Activated naive CD8-positive, alpha-beta T cell treated with anti-CD3 and anti-CD28 coated beads, Interleukin-2, amount 10 ng/mL, durations not matched to agents 7 days and 5 days (primary cell): ENCODE measurements around the gene PDLIM1. TPM values are rescaled to one million over a fixed set of nuclear protein-coding genes. Genes with fewer than 3 reads are reported as not detected.
"Not testable (repeated sequence)": the region's sequence is repeated elsewhere in the genome, so short reads cannot be mapped to it uniquely, and the experiment has no call there.

ENCODE experiments used
- ATAC-seq: fragments of 150-1000 bp; cut with Tn5 transposase; one replicate; pipeline ENCODE4 v1.10.0; 2021; ENCODE audit warnings: low read depth, moderate library complexity
- POLR2A ChIA-PET: fragments of 350-600 bp; sonication (Branson Sonifier 250); formaldehyde crosslinking; loops from one replicate; lab custom pipeline; 2021; ENCODE audit warnings: antibody characterized with exemption; lab: Charles Lee
- DNase-seq: peaks from one replicate; pipeline ENCODE4 v3.0.0; 2021
- H3K27ac Mint-ChIP-seq: one replicate; pipeline ENCODE4 v1.8.0; 2022; ENCODE audit warnings: mild to moderate bottlenecking, mixed read lengths
- H3K27me3 Mint-ChIP-seq: one replicate; pipeline ENCODE4 v1.8.0; 2022; ENCODE audit warnings: mild to moderate bottlenecking, moderate library complexity, mixed read lengths
- H3K36me3 Mint-ChIP-seq: one replicate; pipeline ENCODE4 v1.8.0; 2021; ENCODE audit warnings: mild to moderate bottlenecking, mixed read lengths
- H3K4me1 Mint-ChIP-seq: one replicate; pipeline ENCODE4 v1.8.0; 2021; ENCODE audit warnings: mixed read lengths
- H3K4me3 Mint-ChIP-seq: one replicate; pipeline ENCODE4 v1.8.0; 2022; ENCODE audit warnings: mild to moderate bottlenecking, moderate library complexity, mixed read lengths
- H3K9me3 Mint-ChIP-seq: one replicate; pipeline ENCODE4 v1.8.0; 2021; ENCODE audit warnings: mixed read lengths
- total RNA-seq, 2 experiments: library from RNA; stranded (reverse); gene quantifications; one replicate each; pipeline ENCODE4 v1.2.3, GENCODE V29; 2021

PDLIM1 gene
- total RNA-seq, 2 experiments from 2014 or later, result 10.0 to 11.7 TPM

DNA sequence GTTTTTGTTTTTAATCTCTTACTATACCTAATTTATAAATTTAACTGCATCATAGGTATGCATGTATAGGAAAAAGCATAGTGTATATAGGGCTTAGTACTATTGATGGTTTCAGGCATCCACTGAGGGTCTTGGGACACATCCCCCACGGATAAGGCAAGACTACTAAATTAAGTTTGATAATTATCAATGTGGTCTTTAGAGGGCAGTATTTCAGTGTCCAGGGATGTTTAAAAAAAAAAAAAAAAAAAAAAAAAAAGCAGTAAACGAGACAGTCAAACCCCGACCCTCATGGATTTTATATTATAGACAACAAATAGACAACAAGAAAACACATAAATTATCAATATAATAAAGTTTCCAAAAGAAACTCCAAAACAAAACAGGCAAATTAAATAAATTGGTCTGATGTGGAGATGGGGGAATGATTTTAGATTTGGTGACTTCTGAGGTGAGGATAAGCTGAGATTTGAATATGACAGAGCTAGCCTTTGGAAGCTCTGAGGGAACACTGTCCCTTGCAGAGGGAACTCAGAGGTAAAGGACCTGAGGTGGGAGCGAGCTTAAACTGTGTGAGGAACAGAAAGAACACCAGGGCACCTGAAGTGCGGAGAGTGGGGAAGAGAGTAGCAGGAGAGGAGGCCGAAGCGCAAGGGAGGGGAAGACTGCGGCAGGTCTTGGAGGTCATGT, 82.0 kb downstream of the PDLIM1 start:
- H3K4me1 Mint-ChIP-seq, result no peaks in the 10 kb centered on the region
- no peak for DNase-seq
- no peaks in the 10 kb centered on the region for H3K9me3 Mint-ChIP-seq
- H3K27ac Mint-ChIP-seq, result no peak overlapping the region
- no peak for ATAC-seq
- no peaks in the 10 kb centered on the region for H3K36me3 Mint-ChIP-seq
- POLR2A ChIA-PET, result no interaction called here
- no peaks in the 10 kb centered on the region for H3K27me3 Mint-ChIP-seq
- no peak overlapping the region for H3K4me3 Mint-ChIP-seq

DNA sequence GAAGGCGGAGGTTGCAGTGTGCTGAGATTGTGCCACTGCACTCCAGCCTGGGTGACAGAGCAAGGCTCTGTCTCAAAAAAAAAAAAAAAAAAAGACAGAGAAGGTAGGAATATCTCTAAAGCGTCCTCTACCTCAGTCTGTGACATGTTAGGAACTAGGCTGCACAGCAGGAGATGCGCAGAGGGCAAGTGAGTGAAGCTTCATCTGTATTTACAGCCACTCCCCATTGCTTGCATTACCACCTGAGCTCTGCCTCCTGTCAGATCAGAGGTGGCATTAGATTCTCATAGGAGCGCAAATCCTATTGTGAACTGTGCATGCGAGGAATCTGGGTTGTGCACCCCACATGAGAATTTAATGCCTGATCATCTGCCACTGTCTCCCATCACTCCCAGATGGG, 87.9 kb downstream of the PDLIM1 start:
- POLR2A ChIA-PET, H3K4me3 Mint-ChIP-seq, DNase-seq, H3K9me3 Mint-ChIP-seq, ATAC-seq, H3K27ac Mint-ChIP-seq, H3K36me3 Mint-ChIP-seq, H3K4me1 Mint-ChIP-seq, H3K27me3 Mint-ChIP-seq: not testable (repeated sequence)

DNA sequence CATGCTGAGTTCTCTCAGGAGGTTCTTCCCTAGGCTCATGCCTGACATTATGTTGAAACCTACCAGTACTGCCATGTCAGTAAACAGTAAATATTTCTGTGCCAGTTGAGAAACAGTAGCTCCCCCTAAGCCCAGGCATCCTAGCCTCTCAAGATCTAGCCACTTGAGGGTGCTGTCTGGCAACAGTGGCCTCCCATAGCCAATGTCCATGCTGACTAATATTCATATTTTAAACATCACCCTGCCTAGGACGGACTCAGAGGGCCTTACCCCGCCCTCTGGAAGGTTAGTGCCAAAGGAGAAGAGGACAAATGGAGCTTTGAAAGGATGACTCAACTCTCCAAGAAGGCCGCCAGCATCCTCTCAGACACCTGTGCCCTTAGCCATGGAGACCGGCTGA, 89.1 kb downstream of the PDLIM1 start:
- Mint-ChIP-seq H3K9me3 (no peaks in the 10 kb centered on the region), H3K36me3 (no peaks in the 10 kb centered on the region), H3K4me3 (no peak overlapping the region), H3K27me3 (no peaks in the 10 kb centered on the region), H3K4me1 (no peaks in the 10 kb centered on the region), H3K27ac (no peak overlapping the region)
- ATAC-seq (no peak), DNase-seq (no peak)
- POLR2A ChIA-PET, result no interaction called here

DNA sequence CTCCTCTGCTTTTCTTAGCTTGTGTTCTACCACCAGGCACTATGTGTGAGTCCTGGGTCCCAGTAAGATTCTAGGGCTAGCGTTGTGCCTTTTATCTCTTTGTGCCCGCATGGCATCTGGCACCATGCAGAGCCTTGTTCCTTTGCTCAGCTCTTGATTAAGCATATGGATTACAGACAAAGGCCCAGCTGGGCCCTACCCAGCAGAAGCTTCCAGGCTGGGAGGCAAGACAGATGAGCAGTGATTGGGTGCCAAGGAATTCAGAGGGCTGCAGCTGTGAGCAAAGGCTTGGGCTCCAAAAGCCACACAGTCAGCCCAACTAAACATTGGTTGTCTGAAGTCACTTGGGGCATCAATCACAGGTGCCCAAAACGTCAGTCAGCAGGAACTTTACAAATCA, 94.8 kb downstream of the PDLIM1 start:
- Mint-ChIP-seq H3K4me3 (no peak overlapping the region), H3K27ac (no peak overlapping the region), H3K9me3 (no peaks in the 10 kb centered on the region), H3K36me3 (no peaks in the 10 kb centered on the region), H3K4me1 (no peaks in the 10 kb centered on the region), H3K27me3 (peaks cover 3% of the 10 kb centered on the region)
- no peak for DNase-seq
- POLR2A ChIA-PET, result no interaction called here
- no peak for ATAC-seq

DNA sequence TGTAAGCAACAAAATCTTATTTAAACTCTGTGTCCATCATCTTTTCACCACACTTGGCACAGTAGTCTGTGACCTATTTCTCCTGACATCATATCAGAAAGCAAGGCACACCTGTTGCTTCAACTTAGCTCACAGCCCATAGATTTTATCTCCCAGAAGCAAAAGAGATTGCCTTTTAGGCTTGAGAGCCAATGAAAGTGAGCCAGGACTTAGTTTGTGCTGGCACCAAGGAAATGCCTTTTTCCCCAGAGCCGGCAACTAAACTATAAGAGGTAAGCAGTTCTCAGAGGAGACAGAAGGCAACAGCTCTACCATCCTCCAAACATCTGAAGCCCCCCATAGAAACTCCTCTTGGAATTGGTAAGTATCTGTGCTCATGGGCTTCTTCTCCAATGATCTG, 96.9 kb downstream of the PDLIM1 start, which contains the start of gene ACSM6:
TSS of gene ACSM6 (plus strand) at position 295 of the 400 bp plus-strand sequence. CDS start 248 bp downstream, outside the sequence.
- POLR2A ChIA-PET, result no interaction called here
- Mint-ChIP-seq H3K27ac (no peak within 1 kb of the TSS), H3K27me3 (peaks cover 8% of the 10 kb centered on the region), H3K36me3 (no peaks in the 10 kb centered on the region), H3K4me1 (no peaks in the 10 kb centered on the region), H3K4me3 (no peak within 1 kb of the TSS), H3K9me3 (no peaks in the 10 kb centered on the region)
- ATAC-seq (no peak), DNase-seq (no peak)

DNA sequence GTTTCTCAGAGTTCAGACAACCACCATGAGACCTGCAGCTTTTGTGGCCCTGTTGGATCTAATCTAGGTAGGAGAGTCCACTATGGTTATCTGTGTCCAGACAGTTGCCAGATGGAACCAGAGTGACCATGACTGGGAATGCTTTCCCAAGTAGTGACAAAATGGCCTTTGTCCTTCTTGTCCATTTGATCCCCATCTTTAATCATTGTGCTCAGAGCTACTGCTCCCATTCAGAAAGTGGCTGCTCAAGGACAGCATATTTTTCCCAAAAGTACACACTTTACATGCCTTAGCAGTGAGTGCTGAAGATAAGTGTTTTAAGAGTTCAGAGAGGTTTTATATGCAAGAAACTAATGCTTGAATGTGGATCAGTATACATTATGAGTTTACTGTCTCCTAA, 102.2 kb downstream of the PDLIM1 start:
- no peaks in the 10 kb centered on the region for H3K9me3 Mint-ChIP-seq
- H3K27me3 Mint-ChIP-seq, result peaks cover 19% of the 10 kb centered on the region
- ATAC-seq (no peak), DNase-seq (no peak)
- H3K36me3 Mint-ChIP-seq, result no peaks in the 10 kb centered on the region
- no peak overlapping the region for H3K27ac Mint-ChIP-seq
- H3K4me3 Mint-ChIP-seq, result no peak overlapping the region
- POLR2A ChIA-PET, result no interaction called here
- H3K4me1 Mint-ChIP-seq, result peaks cover 4% of the 10 kb centered on the region

DNA sequence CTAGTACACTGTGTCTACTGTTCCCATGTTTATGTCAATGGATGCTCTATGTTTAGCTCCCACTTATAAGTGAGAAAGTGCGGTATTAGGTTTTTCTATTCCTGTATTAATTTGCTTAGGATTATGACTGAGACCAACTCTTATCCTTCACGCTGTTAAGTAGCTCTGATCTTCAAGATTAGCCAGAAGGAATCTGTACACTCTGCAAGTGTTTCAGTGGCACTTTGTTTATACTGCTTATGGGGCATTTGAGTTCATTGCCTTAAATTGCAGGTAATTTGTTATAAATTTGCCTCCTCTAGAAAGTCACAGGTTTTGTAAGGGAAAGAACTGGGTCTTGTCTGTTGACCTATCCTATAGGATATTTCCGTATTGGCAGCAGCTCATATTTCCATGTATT, 103.2 kb downstream of the PDLIM1 start:
- H3K4me3 Mint-ChIP-seq, result no peak overlapping the region

More for the DNA sequence above, 103.2 kb downstream of the PDLIM1 start:
- peaks cover 23% of the 10 kb centered on the region for H3K27me3 Mint-ChIP-seq
- H3K4me1 Mint-ChIP-seq, result peaks cover 6% of the 10 kb centered on the region
- H3K36me3 Mint-ChIP-seq, result no peaks in the 10 kb centered on the region
- no peak for ATAC-seq
- no peaks in the 10 kb centered on the region for H3K9me3 Mint-ChIP-seq
- no peak for DNase-seq
- POLR2A ChIA-PET, result no interaction called here
- H3K27ac Mint-ChIP-seq, result no peak overlapping the region

Other genes with a start within 250 kb of the PDLIM1 start
- gene CYP2C8, start 221.5 kb downstream of the PDLIM1 start, total RNA-seq, result not detected
- not detected for gene ACSM6, start 96.8 kb downstream of the PDLIM1 start, total RNA-seq